ENCODE results near the gene MSL3B.

The MSL3B gene

GRCh38 chr2:233816334-233816733 lies 51.9 kb downstream of the MSL3B start:
- DNase-seq = no peak

GRCh38 chr2:233815861-233816260 lies 52.3 kb downstream of the MSL3B start:
- no peak for DNase-seq
